Cardiac muscle cell (in vitro differentiated cells and primary cell): Measurements from ENCODE around the gene ERCC6L. TPM values are rescaled to one million over a fixed set of nuclear protein-coding genes. Genes with fewer than 3 reads are reported as not detected.
"Not testable (repeated sequence)": the region's sequence is repeated elsewhere in the genome, so short reads cannot be mapped to it uniquely, and the experiment has no call there.

Experiments
- DNase-seq, 2 donors: peaks; one replicate each; pipeline versions ENCODE4 v3.0.0 to v3.0.0-alpha.2; 2010 to 2017; ENCODE audit warnings: low read depth in 1 of 2, low spot score in 1 of 2
- H3K27ac ChIP-seq: fragments of 200-600 bp; sonication (generic); 2 replicates; pipeline ENCODE4 v1.5.1; 2016
- H3K27me3 ChIP-seq: fragments of 200-600 bp; sonication (generic); 2 replicates; pipeline ENCODE4 v1.6.0; 2016; ENCODE audit warnings: control low read depth
- H3K36me3 ChIP-seq: fragments of 200-600 bp; sonication (generic); 2 replicates; pipeline ENCODE4 v1.5.1; 2016; ENCODE audit warnings: control low read depth
- H3K4me1 ChIP-seq: fragments of 200-600 bp; sonication (generic); 2 replicates; pipeline ENCODE4 v1.8.1; 2017; ENCODE audit warnings: low read depth, mild to moderate bottlenecking, mixed run types
- H3K4me3 ChIP-seq: fragments of 200-600 bp; sonication (generic); 2 replicates; pipeline ENCODE4 v1.5.1; 2016; ENCODE audit warnings: mild to moderate bottlenecking
- H3K9me3 ChIP-seq: fragments of 200-600 bp; sonication (generic); 2 replicates; pipeline ENCODE4 v1.5.1; 2017; ENCODE audit warnings: low read depth, mild to moderate bottlenecking, control low read depth
- CTCF ChIP-seq: IDR thresholded peaks from 2 replicates; pipeline ENCODE4 v1.5.1; 2012; ENCODE audit warnings: low read depth, mild to moderate bottlenecking, low read length
- polyA plus RNA-seq: library from polyadenylated mRNA; unstranded; fragments of >200 nt; fragmentation: Nextera tagmentation; extraction: Ambion mirVana; gene quantifications from 2 replicates; pipeline ENCODE4 v1.2.1, GENCODE V29; 2016
- total RNA-seq: library from RNA; depleted of rRNA; stranded (reverse); fragments of >200 nt; gene quantifications from 2 replicates; pipeline ENCODE4 v1.2.3, GENCODE V29; 2016

ERCC6L gene
- total and polyA plus RNA-seq, 2 experiments from 2014 or later, result 2.4 to 2.9 TPM

DNA sequence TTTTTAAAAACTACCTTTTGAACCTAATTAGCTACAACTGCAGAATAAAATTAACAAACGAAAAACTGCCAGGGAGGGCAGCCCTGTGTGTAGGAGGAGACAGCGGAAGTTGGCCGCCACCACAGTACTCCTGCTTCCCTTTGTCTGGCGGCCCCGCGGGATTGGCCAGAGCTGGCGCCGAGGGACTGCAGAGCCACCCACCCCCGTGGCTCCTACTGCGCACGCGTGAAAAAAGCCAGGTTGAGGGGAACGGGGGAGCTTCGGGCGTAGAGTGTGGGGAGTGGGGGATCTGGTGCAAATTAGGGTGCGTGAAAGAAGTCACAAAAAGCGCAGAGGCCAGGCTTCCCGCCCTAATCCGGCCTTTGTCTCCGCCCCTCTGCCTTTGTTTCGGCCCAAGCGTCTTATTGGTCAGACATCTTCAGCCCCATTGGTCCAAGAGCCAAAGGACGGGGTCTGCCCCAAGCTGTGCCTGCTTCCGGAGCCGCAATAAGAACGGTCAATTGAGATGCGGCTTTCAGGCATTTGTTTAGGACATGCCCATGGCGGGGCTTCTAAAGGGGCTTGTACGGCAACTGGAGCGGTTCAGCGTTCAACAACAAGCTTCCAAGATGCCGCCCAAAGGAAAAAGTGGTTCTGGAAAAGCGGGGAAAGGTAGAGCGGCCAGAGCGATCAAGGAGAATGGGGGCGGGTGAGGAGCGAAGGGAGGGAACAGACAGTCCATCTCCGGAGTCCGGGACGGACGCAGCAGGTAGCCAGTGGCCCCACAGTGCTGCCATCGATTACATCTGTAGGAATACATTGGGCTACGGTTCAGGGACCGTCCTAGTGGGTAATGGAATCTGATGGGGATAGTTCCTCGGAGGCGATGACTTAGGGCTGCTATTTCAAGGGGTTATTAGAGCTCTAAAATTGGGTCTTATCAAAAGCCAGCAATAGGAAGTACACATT lies 57.4 kb downstream of the ERCC6L start, which contains the start of gene PIN4:
TSS of gene PIN4 (plus strand) at position 580 of the 948 bp plus-strand sequence. CDS start at position 609, 29 bp downstream.
- no peaks in the 10 kb centered on the region for H3K4me1 ChIP-seq
- no peaks in the 10 kb centered on the region for H3K9me3 ChIP-seq
- H3K27me3 ChIP-seq, result no peaks in the 10 kb centered on the region
- peak; percentile 92 to 97 for DNase-seq
- H3K27ac ChIP-seq, result peak within 1 kb of the TSS; percentile 91
- TF ChIP-seq CTCF, result no peak
- peak within 1 kb of the TSS; percentile 87 for H3K4me3 ChIP-seq
- H3K36me3 ChIP-seq, result no peaks in the 10 kb centered on the region

- Histone ChIP-seq H3K9me3 (no peaks in the 10 kb centered on the region), H3K27me3 (no peaks in the 10 kb centered on the region), H3K4me3 (peak overlapping the region; percentile 87), H3K36me3 (no peaks in the 10 kb centered on the region), H3K4me1 (no peaks in the 10 kb centered on the region), H3K27ac (peak overlapping the region; percentile 91)
- no peak for TF ChIP-seq CTCF
- peak in 1 of 2 donors; percentile 0 for DNase-seq
Observed at GRCh38 chrX:72180539-72180938, 58.3 kb downstream of the ERCC6L start.

GRCh38 chrX:72176981-72177380 lies 61.8 kb downstream of the ERCC6L start:
- Histone ChIP-seq H3K4me1 (no peaks in the 10 kb centered on the region), H3K4me3 (no peak overlapping the region), H3K27me3 (no peaks in the 10 kb centered on the region), H3K9me3 (no peaks in the 10 kb centered on the region), H3K36me3 (no peaks in the 10 kb centered on the region), H3K27ac (no peak overlapping the region)
- no peak for DNase-seq
- no peak for TF ChIP-seq CTCF

DNA sequence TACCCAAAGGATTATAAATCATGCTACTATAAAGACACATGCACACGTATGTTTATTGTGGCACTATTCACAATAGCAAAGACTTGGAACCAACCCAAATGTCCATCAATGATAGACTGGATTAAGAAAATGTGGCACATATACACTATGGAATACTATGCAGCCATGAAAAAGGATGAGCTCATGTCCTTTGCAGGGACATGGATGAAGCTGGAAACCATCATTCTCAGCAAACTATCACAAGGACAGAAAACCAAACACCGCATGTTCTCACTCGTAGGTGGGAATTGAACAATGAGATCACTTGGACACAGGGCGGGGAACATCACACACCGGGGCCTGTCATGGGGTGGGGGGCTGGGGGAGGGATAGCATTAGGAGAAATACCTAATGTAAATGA lies 62.5 kb downstream of the ERCC6L start:
- H3K4me1 ChIP-seq, H3K27ac ChIP-seq, H3K36me3 ChIP-seq, DNase-seq, H3K9me3 ChIP-seq, H3K4me3 ChIP-seq, H3K27me3 ChIP-seq: not testable (repeated sequence)

GRCh38 chrX:72169008-72169728 lies 69.7 kb downstream of the ERCC6L start:
- TF ChIP-seq CTCF, result no peak
- DNase-seq, result peak in 1 of 2 donors; percentile 27
- Histone ChIP-seq H3K4me1 (no peaks in the 10 kb centered on the region), H3K36me3 (no peaks in the 10 kb centered on the region), H3K4me3 (no peak overlapping the region), H3K9me3 (no peaks in the 10 kb centered on the region), H3K27me3 (no peaks in the 10 kb centered on the region), H3K27ac (no peak overlapping the region)

- no peak for TF ChIP-seq CTCF
- Histone ChIP-seq H3K36me3 (no peaks in the 10 kb centered on the region), H3K27me3 (no peaks in the 10 kb centered on the region), H3K4me1 (no peaks in the 10 kb centered on the region), H3K9me3 (no peaks in the 10 kb centered on the region), H3K27ac (no peak overlapping the region), H3K4me3 (no peak overlapping the region)
- DNase-seq, result no peak
Observed at GRCh38 chrX:72165551-72165950, 73.3 kb downstream of the ERCC6L start.
